Smooth muscle cell (in vitro differentiated cells): ENCODE measurements around the gene PDE4B. TPM values are rescaled to one million over a fixed set of nuclear protein-coding genes. Genes with fewer than 3 reads are reported as not detected.

Source experiments
- DNase-seq: peaks from one replicate; lab custom pipeline; 2025; ENCODE audit not compliant: unreplicated experiment; lab: John Stamatoyannopoulos, UW
- H2AFZ ChIP-seq: fragments of 200-600 bp; sonication (generic); 2 replicates; pipeline ENCODE4 v1.6.0; 2016; ENCODE audit warnings: antibody characterized with exemption, low read depth, mild to moderate bottlenecking
- H3F3A ChIP-seq: fragments of 200-600 bp; sonication (generic); 2 replicates; pipeline ENCODE4 v1.6.0; 2017; ENCODE audit warnings: antibody characterized with exemption, low read depth
- H3K27ac ChIP-seq: fragments of 200-600 bp; sonication (generic); 2 replicates; pipeline ENCODE4 v1.5.1; 2016; ENCODE audit warnings: low read depth, mild to moderate bottlenecking
- H3K27me3 ChIP-seq: fragments of 200-600 bp; sonication (generic); 2 replicates; pipeline ENCODE4 v1.6.1; 2016; ENCODE audit warnings: low read depth, mild to moderate bottlenecking
- H3K36me3 ChIP-seq: fragments of 200-600 bp; sonication (generic); 2 replicates; pipeline ENCODE4 v1.5.1; 2016; ENCODE audit warnings: low read depth
- H3K4me1 ChIP-seq: fragments of 200-600 bp; sonication (generic); 2 replicates; pipeline ENCODE4 v1.5.1; 2016; ENCODE audit warnings: low read depth
- H3K4me2 ChIP-seq: fragments of 200-600 bp; sonication (generic); 2 replicates; pipeline ENCODE4 v1.6.0; 2016; ENCODE audit warnings: mild to moderate bottlenecking
- H3K4me3 ChIP-seq: fragments of 200-600 bp; sonication (generic); 2 replicates; pipeline ENCODE4 v1.5.1; 2016; ENCODE audit warnings: mild to moderate bottlenecking
- H3K79me2 ChIP-seq: fragments of 200-600 bp; sonication (generic); 2 replicates; pipeline ENCODE4 v1.6.0; 2016; ENCODE audit warnings: low read depth, mild to moderate bottlenecking
- H3K9ac ChIP-seq: fragments of 200-600 bp; sonication (generic); 2 replicates; pipeline ENCODE4 v1.6.0; 2016; ENCODE audit warnings: low read depth
- H3K9me3 ChIP-seq: fragments of 200-600 bp; sonication (generic); replicated peaks from 2 replicates; pipeline ENCODE4 v1.5.1; 2016; ENCODE audit warnings: low read depth
- H4K20me1 ChIP-seq: fragments of 200-600 bp; sonication (generic); 2 replicates; pipeline ENCODE4 v1.6.0; 2016; ENCODE audit warnings: low read depth
- CTCF ChIP-seq: fragments of 200-600 bp; sonication (generic); IDR thresholded peaks from 2 replicates; pipeline ENCODE4 v1.5.1; 2017; ENCODE audit warnings: borderline replicate concordance, mild to moderate bottlenecking, antibody characterized with exemption; ENCODE audit not compliant: insufficient read depth, poor library complexity, severe bottlenecking
- WGBS: methylation state at CpG from one replicate; pipeline ENCODE4 v1.1.7; 2016; ENCODE audit warnings: low lambda C conversion rate; 5-methylcytosine and 5-hydroxymethylcytosine counted together
- polyA plus RNA-seq: library from polyadenylated mRNA; unstranded; fragments of >200 nt; fragmentation: Nextera tagmentation; extraction: Ambion mirVana; gene quantifications from 2 replicates; pipeline ENCODE4 v1.2.1, GENCODE V29; 2016
- total RNA-seq: library from RNA; depleted of rRNA; stranded (reverse); fragments of >200 nt; gene quantifications from 2 replicates; pipeline ENCODE4 v1.2.3, GENCODE V29; 2014

The PDE4B gene
- total and polyA plus RNA-seq, 2 experiments from 2014 or later: 18.5 to 24.8 TPM

DNA sequence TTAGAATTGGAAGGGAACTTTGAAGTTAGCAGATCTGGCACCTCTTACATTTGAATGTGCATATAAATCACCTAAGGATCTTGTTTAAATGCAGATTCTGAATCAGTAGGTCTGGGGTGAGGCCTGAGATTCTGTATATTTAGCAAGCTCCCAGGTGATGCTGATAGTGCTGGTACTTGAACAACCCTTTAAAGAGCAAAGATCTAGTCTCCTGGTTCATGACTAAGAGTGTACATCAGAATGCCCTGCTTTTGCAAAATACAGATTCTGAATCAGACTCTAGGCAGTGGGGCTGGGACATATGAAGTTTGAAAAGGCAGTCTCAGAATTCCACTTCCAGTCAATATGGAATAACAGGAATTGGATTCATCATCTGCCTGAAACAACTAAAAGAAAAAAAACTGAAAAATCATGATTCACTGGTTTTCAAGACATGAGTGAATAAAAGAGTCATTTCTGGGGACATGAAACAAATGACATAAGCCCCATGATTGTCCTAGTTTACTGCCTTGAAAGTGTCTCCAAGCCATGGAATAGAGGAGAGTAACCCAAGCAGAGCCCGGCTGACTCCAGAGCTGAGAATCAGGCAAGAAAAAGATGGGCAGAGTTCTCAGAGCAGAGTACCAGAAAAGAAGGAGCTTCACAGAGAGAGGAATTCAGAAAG lies 591.7 kb downstream of the PDE4B start:
- no peak overlapping the region for H3K9ac ChIP-seq
- H3K9me3 ChIP-seq: peaks cover 8% of the 10 kb centered on the region
- no peak overlapping the region for H3K27ac ChIP-seq
- no peaks in the 10 kb centered on the region for H3K79me2 ChIP-seq
- no peak overlapping the region for H3K4me2 ChIP-seq
- H2AFZ ChIP-seq: no peak overlapping the region
- H3K27me3 ChIP-seq: no peaks in the 10 kb centered on the region
- H4K20me1 ChIP-seq: no peaks in the 10 kb centered on the region
- no peaks in the 10 kb centered on the region for H3F3A ChIP-seq
- H3K36me3 ChIP-seq: peaks cover 8% of the 10 kb centered on the region
- H3K4me1 ChIP-seq: no peaks in the 10 kb centered on the region
- DNase-seq: no peak
- no peak for TF ChIP-seq CTCF
- WGBS: 86% methylated on average over 1 of the region's 1 CpG
- no peak overlapping the region for H3K4me3 ChIP-seq

- Histone ChIP-seq H3F3A (no peaks in the 10 kb centered on the region), H3K4me1 (no peaks in the 10 kb centered on the region), H3K79me2 (no peaks in the 10 kb centered on the region), H4K20me1 (no peaks in the 10 kb centered on the region), H3K36me3 (peaks cover 8% of the 10 kb centered on the region), H3K9ac (no peak overlapping the region), H3K27ac (no peak overlapping the region), H3K4me3 (no peak overlapping the region), H3K4me2 (no peak overlapping the region), H2AFZ (no peak overlapping the region), H3K9me3 (peaks cover 8% of the 10 kb centered on the region), H3K27me3 (no peaks in the 10 kb centered on the region)
- DNase-seq: no peak
- WGBS: 84% methylated on average over 1 of the region's 1 CpG
- no peak for TF ChIP-seq CTCF
Measured at GRCh38 chr1:66386712-66387111, 594.0 kb downstream of the PDE4B start.

- no peak overlapping the region for H3K4me2 ChIP-seq
- H3K27me3 ChIP-seq: no peaks in the 10 kb centered on the region
- no peak for DNase-seq
- TF ChIP-seq CTCF: no peak
- no peaks in the 10 kb centered on the region for H3K79me2 ChIP-seq
- H3K9me3 ChIP-seq: peaks cover 8% of the 10 kb centered on the region
- H2AFZ ChIP-seq: no peak overlapping the region
- H3K27ac ChIP-seq: no peak overlapping the region
- H3K36me3 ChIP-seq: peaks cover 8% of the 10 kb centered on the region
- no peak overlapping the region for H3K9ac ChIP-seq
- 91% methylated on average over 2 of the region's 2 CpGs for WGBS
- no peaks in the 10 kb centered on the region for H3K4me1 ChIP-seq
- no peaks in the 10 kb centered on the region for H3F3A ChIP-seq
- H3K4me3 ChIP-seq: no peak overlapping the region
- H4K20me1 ChIP-seq: no peaks in the 10 kb centered on the region
Measured at GRCh38 chr1:66388913-66389312, 596.2 kb downstream of the PDE4B start.
